ENCODE results near the gene SVIL.
"Not testable (repeated sequence)": the region's sequence is repeated elsewhere in the genome, so short reads cannot be mapped to it uniquely, and the experiment has no call there.

SVIL gene

DNA sequence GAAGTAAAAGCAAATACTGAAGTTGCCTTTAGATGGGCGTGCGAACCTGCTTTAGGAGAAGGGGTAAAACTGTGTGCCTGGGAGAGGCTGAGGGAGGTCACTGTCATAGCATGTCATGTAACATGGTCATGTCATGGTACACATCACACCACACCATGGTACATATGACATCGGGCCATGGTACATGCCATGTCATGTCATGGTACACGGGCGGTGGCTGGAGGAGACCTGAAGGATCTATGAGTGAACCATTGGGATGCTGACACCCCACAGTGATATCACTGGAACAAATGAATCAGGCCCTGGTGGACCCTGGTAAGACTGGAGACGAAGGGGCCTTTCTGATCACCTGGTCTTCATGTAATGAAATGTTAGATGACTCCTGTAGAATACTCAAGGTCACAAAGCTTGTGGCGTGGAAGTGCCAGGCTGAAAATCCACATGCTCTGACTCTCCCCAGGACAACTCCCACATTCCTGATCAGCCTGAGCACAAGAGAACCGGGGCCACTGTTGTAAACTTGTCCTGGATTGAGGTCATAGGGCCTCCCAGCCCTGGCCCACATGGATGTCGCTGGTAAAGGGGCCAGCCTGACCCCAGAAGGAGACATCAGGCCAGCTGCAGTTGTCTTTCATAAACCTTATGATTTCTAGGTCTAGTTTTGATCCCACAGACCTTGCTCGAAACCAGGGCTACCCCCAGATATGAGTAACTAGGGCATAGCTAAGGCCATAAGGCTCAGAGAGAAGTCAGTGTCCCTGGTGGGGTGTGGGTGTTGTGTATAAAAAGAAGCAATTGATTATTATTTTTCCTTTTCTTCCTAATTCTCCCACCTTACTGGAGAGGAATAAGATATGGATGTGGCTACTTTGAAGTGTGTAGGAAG lies 60.3 kb downstream of the SVIL start:
- not testable (repeated sequence) for DNase-seq (ENCODE audit: low spot score)

DNA sequence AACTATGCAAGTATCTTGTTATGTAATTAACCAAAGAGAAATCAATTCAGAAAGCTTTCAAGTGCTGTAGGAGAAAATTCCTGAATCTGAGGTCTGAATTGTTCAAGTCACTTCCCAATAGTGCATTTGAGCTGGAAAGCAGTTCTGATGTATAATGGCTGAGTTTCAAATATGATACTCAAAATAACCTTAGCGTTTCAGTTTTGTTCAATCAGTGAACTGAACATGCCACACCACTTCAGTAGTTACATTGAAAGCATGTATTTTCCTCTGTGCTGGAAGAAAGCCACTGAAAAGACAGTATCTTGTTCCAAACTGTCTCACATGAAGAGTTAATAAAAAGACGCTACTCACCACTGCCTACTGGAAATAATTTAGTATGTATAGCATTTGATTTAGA lies 64.5 kb downstream of the SVIL start:
- not testable (repeated sequence) for DNase-seq (ENCODE audit: low spot score)

DNA sequence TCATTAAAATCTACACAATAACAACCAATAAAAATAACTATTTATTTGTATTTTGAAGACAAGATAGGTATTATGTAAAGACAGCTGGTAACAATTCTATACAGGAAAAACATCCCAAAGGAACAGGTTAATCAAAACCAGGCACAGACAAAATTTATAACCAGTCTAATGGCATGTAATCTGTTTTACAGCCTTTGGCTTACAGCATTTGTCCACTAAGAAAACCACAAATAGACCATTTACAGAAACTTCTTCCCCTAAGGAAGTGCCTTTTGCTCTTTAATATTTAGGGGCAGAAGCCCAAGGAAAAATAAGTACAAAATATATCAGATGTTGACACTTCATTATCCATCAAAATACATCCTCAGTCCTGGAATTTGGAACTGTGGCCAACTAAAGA lies 65.0 kb downstream of the SVIL start:
- DNase-seq (ENCODE audit: low spot score), result no peak

DNA sequence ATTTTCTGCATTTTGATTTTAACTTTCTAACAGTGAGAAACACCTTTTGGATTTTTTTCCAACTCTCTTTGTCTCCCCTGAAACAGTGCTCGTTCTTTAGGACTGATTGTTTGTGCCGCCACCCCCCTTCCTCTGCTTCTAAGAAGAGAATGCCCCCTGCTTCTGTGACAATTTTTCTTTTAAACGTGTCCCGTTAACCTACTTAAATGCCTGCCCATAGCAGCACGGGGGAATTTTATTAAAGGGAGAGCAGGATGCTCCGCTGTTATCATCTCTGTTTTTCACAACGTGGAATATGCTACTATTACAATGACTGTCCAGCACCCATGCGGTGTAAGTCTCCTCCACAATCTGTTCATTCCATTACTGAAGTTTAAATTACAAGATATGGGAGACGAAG lies 67.8 kb downstream of the SVIL start:
- DNase-seq (ENCODE audit: low spot score), result no peak

DNA sequence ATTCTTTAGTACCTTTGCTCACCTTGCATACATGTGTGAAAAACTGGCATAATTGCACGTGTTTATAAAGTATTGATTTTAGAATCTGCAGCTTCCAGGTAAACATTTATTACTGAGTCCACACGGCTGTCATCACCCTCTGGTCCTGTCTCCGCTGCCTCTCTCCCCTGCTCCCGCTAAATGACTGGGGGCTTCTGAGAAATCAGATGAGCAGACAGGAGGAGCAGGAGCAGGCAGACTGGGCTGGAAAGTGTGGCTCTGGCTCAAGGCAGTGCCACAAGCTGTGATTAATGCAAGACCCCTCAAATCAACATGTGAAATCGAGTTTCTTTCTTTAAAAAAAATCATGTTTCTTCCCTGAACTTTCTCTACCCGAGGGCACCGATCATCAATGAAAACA lies 68.6 kb downstream of the SVIL start:
- DNase-seq (ENCODE audit: low spot score), result not testable (repeated sequence)

DNA sequence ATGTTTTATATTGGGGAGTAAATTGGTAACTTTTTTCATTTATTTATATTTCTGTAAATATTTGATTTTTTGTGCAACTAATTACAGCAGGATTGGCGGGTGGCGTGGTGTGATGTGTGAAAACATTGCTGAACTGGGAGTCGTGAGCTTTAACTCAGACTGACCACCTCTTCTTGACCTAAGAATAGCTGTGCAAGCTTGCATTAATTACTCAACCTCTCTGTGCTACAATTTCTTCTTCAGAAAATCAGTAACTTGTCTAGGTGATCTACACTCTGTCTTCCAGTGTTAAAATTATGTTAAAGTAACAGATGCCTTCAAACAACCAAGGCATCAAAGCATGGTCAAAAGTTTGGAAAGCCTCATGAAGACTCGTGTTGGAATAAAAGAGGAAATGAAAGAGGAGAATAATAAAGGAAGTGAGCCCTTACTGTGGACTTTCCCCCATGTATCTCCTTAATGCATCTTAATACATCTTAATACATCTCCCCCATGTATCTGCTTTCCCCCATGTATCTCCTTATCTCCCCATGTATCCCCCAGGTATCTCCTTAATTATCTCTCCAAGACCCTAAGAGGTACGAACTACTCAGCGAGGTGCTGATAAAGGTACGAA lies 71.2 kb downstream of the SVIL start:
- no peak for DNase-seq (ENCODE audit: low spot score)

DNA sequence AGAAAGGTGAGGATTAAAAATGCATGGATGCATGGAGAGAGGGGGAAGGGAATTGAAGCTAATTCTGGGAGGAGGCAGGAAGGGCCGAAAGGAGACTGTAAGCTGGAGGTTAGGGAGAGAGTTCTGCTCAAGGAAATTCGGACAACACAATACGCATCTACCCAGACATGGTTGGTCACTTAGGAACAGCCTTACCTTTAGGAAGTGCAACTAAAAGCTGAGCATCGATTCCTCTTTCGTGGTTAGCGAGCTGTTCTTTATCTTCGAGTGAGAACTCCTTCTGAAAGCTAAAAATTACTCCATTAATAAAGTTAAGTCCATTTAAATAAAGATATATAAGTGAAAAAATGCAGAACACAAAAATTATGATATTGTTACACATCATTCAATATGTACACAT lies 71.8 kb downstream of the SVIL start:
- not testable (repeated sequence) for DNase-seq (ENCODE audit: low spot score)

DNA sequence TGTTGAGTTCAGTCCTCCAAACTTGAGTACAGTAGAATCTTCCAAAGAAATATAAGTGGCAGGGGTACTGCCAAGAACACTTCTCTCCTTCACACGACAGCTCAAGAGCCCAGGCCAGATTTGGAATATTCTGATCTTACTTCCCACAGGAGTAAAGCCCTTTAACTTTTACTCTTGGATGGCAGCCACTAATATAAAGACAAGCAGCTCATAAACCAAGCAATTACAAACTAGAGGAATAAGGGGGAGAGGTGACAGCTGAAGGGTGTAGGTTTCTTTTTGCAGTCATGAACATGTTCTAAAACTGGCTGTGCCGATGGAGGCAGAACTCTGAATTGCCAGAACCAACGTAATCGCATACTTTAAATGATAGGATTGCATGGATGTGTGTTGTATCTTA lies 74.8 kb downstream of the SVIL start:
- no peak for DNase-seq (ENCODE audit: low spot score)

DNA sequence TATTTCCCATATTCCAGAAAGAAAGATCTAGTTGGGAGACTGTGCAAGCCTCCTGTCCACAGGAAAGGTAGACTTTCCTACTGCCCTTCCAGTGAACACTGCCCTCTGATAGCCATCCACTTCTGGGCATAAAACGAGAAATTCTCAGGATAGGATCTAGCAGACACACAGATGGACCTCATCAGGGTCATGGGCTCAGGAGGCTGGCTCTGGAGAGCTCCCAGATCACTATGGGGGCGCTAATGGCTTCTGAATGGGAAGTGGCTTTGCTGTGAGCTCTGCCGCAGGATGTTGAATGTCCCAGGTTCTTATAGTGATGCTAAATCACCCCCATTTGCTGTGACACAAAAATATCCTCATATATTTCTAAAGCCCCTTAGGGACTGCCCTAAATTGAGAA lies 77.1 kb downstream of the SVIL start:
- no peak for DNase-seq (ENCODE audit: low spot score)

DNA sequence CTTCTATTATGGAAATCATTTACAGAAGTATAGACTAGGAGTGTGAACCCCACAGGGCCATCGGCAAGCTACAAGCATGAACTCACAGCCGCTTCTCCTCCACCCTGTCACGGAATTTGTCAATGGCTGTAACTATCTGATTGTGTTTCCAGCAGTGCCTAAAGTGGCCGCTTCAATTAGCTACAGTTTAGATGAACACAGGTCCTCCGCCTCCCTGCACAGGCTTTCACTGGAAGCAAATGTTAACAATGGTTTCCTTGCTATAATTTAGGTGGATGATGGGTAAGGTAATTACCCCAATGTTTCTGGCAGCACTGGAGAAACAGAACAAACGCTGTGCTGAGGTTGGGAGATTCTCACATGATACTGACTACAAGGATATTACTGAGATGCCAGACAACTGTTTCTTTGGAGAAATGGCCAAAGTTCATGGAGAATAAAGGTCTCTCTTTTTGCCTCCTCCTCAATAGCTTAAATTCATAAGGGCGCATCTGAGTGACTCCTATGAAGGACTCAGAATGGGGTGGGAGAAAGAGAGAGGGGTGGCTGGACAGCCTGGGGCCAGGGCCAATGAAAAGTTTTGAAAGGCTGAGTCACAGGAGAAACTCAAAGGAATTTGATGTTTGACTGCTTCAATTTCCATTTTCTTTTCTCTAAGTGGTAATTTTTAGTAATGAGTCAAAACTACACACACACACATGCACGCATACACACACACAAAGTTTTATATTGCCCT lies 78.9 kb downstream of the SVIL start:
- peak; percentile 63 for DNase-seq (ENCODE audit: low spot score)

DNA sequence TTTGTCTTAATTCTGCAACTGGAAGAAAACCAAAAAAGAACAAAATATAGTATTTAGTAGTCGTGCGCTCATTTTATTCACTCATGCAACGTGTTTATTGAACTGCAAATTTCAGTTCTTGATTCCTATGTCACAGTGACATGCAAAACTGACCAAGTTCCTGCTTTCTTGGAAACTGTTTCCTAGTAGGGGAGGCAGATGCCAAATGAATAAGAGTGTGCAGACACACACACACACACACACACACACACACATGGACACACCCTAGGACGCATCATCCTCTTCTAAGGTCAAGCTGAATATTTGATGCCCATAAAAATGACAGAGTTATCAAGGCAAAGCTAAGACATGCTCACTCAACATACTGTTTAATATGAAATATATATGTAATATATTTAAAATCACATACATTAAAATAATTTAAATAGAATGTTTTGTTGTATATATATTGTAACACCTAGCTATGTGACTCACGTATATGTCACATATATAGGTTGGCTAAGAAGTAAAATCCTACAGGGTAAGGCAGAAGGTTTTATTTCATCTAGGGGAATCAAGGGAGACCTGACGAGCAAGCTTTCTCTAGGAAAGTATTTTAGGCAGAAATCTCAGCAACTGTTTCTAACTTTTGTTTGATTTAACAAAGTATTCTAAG lies 79.6 kb downstream of the SVIL start:
- DNase-seq (ENCODE audit: low spot score), result no peak

DNA sequence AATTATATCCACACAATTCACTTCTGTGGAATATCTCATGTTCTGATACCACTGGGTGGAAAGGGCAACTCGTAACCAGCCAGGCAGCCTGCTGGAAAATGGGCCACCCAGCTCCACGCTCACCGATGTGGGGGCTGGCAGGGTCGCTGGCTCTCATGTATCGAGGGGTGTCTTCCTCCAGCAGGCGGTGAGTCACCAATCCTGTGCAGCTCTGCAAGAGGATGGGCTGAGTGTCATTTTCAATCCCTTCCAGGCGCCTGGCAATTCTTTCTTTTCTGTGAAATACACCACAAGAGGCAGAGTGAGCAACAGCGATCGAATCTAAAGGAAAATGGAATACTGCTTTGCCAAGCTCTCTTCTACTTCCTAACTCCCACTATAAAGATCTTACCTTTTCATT lies 80.1 kb downstream of the SVIL start:
- DNase-seq (ENCODE audit: low spot score), result no peak

DNA sequence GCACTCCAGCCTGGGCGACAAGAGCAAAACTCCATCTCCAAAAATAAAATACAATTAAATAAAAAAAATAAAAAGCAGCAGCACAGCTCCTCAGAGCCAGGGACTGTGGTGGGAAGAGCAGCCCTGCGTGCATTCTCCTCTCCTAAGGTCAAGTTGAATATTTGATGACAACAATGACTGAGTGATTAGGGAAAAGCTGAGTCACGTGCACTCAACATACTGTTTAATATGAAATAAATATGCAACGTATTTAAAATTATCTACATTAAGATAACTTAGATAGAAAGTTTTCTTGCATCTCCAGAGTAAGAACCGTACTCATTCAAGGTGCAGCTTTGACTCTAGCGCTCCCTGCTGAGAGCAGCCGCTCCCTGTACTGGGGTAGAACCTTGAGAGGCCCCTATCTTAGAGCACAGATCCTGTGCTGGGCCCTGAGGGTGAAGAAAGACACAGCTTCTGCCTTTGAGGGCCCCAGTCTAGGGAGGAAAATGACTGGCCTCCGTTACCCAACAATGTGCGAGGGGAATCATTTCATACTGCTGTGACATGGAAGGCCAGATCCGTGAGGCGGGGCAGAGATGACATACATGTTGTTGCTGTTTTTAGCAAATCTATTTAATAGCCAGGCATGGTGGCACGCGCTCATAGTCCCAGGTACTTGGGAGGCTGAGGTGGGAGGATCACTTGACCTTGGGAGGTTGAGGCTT lies 81.1 kb downstream of the SVIL start:
- DNase-seq (ENCODE audit: low spot score), result no peak

DNA sequence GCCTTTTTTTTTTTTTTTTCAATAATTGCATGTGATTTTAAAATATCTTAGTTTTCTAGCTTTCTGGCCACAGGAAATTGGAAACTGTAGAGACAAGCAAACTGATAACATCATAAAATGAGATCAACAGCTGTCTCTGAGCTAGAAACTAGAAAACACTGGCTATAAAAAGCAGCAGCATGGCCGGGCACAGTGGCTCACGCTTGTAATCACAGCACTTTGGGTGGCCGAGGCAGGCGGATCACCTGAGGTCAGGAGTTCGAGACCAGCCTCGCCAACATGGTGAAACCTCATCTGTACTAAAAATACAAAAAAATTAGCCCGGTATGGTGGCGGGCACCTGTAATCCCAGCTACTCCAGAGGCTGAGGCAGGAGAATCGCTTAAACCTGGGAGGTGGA lies 81.7 kb downstream of the SVIL start:
- not testable (repeated sequence) for DNase-seq (ENCODE audit: low spot score)

DNA sequence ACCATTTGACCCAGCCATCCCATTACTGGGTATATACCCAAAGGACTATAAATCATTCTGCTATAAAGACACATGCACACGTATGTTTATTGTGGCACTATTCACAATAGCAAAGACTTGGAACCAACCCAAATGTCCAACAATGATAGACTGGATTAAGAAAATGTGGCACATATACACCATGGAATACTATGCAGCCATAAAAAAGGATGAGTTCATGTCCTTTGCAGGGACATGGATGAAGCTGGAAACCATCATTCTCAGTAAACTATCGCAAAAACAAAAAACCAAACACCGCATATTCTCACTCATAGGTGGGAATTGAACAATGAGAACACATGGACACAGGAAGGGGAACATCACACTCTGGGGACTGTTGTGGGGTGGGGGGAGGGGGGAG lies 85.3 kb downstream of the SVIL start:
- DNase-seq (ENCODE audit: low spot score), result not testable (repeated sequence)

DNA sequence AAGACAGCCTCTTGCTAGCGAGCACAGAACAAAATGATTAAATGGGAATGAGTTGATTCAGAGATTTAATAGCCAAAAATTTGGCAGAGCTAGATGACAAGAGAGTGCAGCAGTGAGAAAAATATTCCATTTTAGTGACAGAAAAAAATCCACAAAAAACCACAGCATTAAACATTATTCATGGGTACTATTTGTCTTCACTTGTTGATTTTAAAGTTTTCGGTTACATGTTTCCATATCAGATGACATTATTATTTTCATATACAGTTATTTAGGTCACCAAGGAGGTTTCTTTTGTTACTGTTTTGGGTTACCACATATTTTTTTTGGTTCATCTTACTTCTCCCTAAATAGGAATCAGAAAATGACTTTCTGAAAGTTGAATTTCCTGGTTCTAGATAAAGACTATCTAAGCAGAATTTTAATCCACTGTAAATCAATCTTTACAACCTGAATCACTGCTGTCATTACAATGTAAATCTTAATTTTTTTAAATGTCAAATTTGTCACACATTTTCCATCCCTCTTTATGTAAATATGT lies 87.9 kb downstream of the SVIL start:
- no peak for DNase-seq (ENCODE audit: low spot score)

DNA sequence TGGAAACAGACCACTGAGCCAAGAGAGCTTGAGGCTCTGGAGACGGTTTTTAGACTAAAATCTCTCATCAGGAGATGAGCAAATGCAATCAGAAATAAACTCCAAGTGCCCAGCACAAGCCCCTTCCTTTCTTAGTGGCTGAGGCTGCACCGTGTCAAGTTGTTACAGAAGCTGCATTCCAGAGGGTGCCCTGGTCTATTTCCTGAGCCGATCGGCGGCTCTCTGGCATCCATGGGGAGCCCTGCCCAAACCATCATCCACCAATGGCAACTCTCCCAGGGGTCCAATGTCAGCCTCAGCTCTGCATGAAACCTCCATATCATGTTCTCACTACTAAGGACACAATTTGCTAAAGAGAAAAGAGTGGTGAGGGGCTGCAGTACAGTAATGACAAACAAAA lies 89.6 kb downstream of the SVIL start:
- no peak for DNase-seq (ENCODE audit: low spot score)

DNA sequence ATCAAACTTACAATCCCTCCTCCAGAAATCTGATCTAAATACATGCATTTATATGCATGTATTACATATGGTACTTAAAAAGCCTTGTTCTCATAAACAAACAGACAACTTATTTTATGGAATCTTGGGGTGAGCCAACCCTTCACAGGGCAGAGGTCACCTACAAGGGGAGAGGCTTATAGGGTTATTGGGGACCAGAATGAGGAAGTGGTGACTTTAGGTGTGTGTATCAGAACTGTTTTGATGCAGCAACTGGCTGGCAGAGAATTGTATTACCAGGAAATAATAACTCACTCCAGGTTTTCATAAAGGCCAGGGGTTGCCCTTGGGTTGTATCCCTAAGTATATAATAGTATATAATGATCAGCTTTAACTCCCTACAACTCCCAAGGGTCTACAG lies 91.1 kb downstream of the SVIL start:
- DNase-seq (ENCODE audit: low spot score), result no peak

DNA sequence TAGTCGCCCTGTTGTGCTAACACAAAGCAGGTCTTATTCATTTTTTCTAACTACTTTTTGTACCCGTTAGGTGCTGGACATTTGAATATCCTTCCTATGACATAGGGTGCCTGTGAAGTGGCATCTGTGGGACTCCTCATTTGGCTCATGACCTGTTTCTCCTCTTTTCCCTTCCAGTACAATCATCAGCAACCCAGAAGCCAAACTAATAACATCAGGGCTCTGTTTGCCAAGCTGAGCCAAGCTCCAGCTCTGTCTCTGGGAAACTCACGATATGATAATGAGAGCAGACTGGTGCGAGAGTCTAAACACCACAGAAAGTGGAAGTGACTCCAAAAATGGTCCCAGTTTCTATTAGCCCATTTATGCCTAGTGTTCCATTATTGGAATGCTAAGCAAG lies 92.0 kb downstream of the SVIL start:
- no peak for DNase-seq (ENCODE audit: low spot score)

DNA sequence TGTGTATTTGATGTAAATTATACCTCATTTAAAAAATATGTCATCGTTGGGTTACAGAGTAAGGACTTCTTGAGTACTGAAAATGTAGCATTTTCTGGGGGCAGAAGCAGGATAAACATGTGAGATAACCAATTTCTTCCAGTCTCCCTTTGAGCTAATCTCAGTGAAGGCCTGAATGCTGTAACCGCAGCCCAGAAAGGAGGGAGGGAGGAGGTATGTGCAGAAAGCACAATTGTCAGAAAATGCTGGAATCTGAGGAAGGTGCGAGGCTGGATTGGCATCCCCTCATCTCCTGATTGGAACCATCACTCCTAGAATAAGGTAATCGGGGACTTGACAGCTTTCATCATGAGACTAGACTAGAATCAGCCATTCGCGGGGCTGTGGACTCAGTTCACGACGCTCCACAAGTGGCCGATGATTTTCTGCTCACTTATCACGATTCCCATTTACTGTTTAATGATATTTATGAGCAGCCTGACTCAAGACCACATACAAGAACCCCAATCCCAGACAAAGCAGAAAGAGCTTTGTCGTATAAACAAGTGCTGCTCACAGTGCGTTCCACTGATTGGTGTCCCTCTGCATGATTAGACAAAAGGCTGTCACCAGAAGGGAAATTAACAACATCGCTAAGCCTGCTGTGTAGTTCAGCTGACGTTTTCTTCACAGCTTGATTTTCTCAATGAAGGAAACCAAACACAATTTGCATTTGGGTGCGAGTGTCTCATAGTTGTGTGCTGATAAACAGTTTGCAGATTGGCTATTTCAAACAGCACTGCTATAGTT lies 93.2 kb downstream of the SVIL start:
- DNase-seq (ENCODE audit: low spot score), result no peak

DNA sequence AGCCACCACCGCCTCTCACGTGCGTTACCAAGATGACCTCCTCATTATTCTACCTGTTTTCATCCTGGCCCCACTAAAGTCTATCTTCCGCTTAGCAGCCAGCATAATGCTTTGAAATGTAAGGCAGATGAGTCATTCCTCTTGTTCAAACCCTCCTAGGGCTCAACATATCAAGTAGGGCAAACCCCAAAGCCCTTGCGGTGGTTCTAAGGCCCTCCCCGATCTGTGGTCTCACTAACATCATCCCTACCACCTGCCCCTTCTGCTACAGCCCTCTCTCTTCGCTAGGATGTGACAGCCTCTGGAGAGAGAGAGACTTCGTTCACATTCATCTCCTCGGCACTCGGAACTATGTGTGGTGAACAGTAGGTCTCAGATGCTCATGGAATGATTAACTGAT lies 94.8 kb downstream of the SVIL start:
- DNase-seq (ENCODE audit: low spot score), result no peak

Measured in kidney tubule cell (primary cell).